ENCODE measurements around the gene NAGS. TPM values are rescaled to one million over a fixed set of nuclear protein-coding genes. Genes with fewer than 3 reads are reported as not detected.

NAGS gene
- total RNA-seq, 1 experiment from 2014 or later, result 3.7 TPM

DNA sequence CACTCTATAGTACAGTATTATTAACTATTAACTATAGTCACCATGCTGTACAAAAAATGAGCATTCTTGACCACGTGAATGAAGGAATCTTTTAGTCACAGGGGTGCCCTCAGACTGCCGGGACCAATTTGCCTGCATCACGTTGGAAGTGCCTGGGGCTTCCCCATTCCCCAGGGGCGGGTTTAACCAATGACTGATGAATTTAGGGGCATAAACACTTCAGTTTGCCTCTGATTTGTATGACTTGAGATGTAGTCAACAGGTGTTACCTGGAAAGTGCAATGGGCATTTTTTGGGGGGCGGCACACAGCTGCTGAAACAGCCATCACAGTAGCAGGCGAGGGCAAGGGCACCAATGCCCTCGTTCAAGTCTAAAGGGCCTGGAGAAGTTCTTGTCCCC lies 41.9 kb upstream of the NAGS start:
- no peak overlapping the region for H2AFZ ChIP-seq (ENCODE audit: low read length)
- TF ChIP-seq, protein P1, sequence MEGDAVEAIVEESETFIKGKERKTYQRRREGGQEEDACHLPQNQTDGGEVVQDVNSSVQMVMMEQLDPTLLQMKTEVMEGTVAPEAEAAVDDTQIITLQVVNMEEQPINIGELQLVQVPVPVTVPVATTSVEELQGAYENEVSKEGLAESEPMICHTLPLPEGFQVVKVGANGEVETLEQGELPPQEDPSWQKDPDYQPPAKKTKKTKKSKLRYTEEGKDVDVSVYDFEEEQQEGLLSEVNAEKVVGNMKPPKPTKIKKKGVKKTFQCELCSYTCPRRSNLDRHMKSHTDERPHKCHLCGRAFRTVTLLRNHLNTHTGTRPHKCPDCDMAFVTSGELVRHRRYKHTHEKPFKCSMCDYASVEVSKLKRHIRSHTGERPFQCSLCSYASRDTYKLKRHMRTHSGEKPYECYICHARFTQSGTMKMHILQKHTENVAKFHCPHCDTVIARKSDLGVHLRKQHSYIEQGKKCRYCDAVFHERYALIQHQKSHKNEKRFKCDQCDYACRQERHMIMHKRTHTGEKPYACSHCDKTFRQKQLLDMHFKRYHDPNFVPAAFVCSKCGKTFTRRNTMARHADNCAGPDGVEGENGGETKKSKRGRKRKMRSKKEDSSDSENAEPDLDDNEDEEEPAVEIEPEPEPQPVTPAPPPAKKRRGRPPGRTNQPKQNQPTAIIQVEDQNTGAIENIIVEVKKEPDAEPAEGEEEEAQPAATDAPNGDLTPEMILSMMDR (conservative IDR thresholded peaks at IDR 0.05), result no peak

More for the DNA sequence above, 41.9 kb upstream of the NAGS start:
- Histone ChIP-seq H2AK5ac (ENCODE audit: insufficient read length, low read length) (no peak overlapping the region), H2BK12ac (ENCODE audit: insufficient read length, low read depth, low read length) (no peak overlapping the region), H3K56ac (ENCODE audit: insufficient read length, low read depth, low read length) (no peak overlapping the region), H3K27me3 (ENCODE audit: insufficient read depth, low read length) (no peaks in the 10 kb centered on the region), H4K5ac (ENCODE audit: insufficient read length, low read depth, low read length) (no peak overlapping the region), H4K8ac (replicated peaks; ENCODE audit: insufficient read length, low read depth, low read length) (no peak overlapping the region), H2BK20ac (ENCODE audit: low read depth, low read length, poor library complexity, severe bottlenecking) (no peak overlapping the region), H3K9me3 (ENCODE audit: control insufficient read depth, low read depth, low read length) (no peaks in the 10 kb centered on the region), H3K4me2 (ENCODE audit: insufficient read depth, insufficient read length, low read length) (no peak overlapping the region), H3K9ac (ENCODE audit: extremely low read depth, insufficient read length, low read length) (no peak overlapping the region), H2BK120ac (ENCODE audit: low read depth, low read length, poor library complexity, severe bottlenecking) (no peak overlapping the region), H3K4ac (ENCODE audit: low read depth, low read length) (no peak overlapping the region), H3K79me1 (ENCODE audit: insufficient read depth, low read depth, low read length, poor library complexity, severe bottlenecking) (no peaks in the 10 kb centered on the region), H2BK5ac (ENCODE audit: insufficient read length, low read length) (no peak overlapping the region), H4K20me1 (ENCODE audit: control insufficient read depth, insufficient read depth, insufficient read length) (no peaks in the 10 kb centered on the region), H3K14ac (ENCODE audit: insufficient read depth, low read length) (no peak overlapping the region), H3T11ph (ENCODE audit: low read length) (no peak overlapping the region), H3K18ac (ENCODE audit: insufficient read length, low read depth, low read length) (no peak overlapping the region), H3K23me2 (ENCODE audit: insufficient read length, low read depth, low read length, poor library complexity, severe bottlenecking) (no peaks in the 10 kb centered on the region), H3K4me1 (ENCODE audit: insufficient read depth, low read length) (no peaks in the 10 kb centered on the region), H3K23ac (ENCODE audit: insufficient read length, low read depth, low read length) (no peak overlapping the region), H3K79me2 (ENCODE audit: insufficient read depth, low read length) (no peaks in the 10 kb centered on the region), H2BK15ac (ENCODE audit: low read depth, low read length) (no peak overlapping the region), H3K27ac (ENCODE audit: insufficient read length, low read depth, low read length) (no peak overlapping the region), H4K91ac (ENCODE audit: insufficient read length, low read depth, low read length) (no peak overlapping the region)
- no peak overlapping the region for H3K27ac Mint-ChIP-seq
- H3K4me3 Mint-ChIP-seq, result no peak overlapping the region
- no peaks in the 10 kb centered on the region; a peak in 1 of 5 replicates for H3K9me3 Mint-ChIP-seq
- H3K36me3 Mint-ChIP-seq (ENCODE audit: insufficient read depth in 1 of 3, low read depth in 3 of 3), result no peaks in the 10 kb centered on the region
- peaks cover 15% of the 10 kb centered on the region for H3K27me3 Mint-ChIP-seq (ENCODE audit: low read depth)
- DNase-seq, result no peak
- no peaks in the 10 kb centered on the region for H3K4me1 Mint-ChIP-seq
- no CpG with 5 or more reads among the region's 7 CpGs for WGBS (ENCODE audit: extremely low coverage, insufficient read length, low lambda C conversion rate)
